ENCODE data around the gene KCNAB1.

GRCh38 chr3:156170571-156170970, 50.2 kb downstream of the KCNAB1 start:
- no peak for TF ChIP-seq CTCF (conservative IDR thresholded peaks at IDR 0.05 in 1 of 2, IDR thresholded peaks at IDR 0.05 in 1 of 2; ENCODE audit: extremely low read depth in 1 of 2, insufficient read depth in 1 of 2, low read depth in 1 of 2, low read length in 2 of 2)
- no peak for TF ChIP-seq EZH2 (IDR thresholded peaks at IDR 0.05; ENCODE audit: borderline replicate concordance, low read length)
